HL-60 (cell line): ENCODE results near the gene POU3F2.

Experiments
- GABPA ChIP-seq: IDR thresholded peaks from 2 replicates; pipeline ENCODE4 v1.6.1; 2012; ENCODE audit warnings: low read depth
- POLR2AphosphoS5 ChIP-seq: IDR thresholded peaks from 2 replicates; pipeline ENCODE4 v1.6.1; 2012; ENCODE audit warnings: low read depth
- TF ChIP-seq, protein P1 (sequence below): IDR thresholded peaks from one replicate; pipeline ENCODE4 v1.5.1; 2011; ENCODE audit warnings: low read length, control low read depth, inconsistent platforms; ENCODE audit not compliant: insufficient read depth
- TF ChIP-seq, protein P2 (sequence below): IDR thresholded peaks from 2 replicates; pipeline ENCODE4 v1.6.1; 2012; ENCODE audit warnings: low read depth; ENCODE audit not compliant: insufficient replicate concordance

DNA sequence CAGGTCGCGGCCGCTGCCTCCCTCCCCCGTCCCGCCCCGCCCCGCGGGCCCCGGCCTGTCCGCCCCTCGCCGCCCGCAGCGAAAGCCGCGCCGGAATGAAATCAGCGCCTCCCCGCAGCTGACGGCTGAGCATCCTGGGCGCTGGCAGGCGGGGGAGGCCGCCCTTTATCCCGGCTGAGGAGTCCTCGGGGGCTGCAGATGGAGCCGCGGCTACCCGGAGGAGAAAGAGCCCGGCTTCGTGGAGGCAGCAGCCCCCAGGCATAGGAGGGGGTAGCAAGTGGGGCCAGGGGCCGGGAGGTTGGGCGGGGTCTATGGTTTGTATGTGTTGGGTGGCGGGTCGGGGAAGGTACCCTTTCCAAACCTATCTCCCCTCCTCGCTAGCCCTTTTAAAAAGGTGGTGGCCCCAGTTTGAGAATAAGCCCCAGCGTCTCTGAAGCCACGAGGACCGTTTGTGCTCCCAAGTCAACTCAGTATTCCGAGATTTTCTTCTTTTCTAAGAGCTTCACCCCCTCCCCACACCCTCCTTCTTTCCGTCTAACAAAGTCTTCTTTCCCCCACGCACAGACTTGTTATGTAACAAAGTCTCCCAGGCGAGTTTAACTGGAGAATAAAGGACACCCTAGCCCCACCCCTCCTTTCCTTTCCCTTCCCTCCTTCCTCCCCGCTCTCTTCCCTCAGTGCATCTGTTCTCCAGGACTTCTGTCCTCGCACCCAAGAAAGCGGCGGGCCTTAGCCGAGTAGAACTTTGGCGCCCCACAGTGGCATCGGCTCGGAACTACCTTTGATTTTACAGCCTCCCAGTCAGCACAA is 11.0 kb downstream of the POU3F2 start:
- TF ChIP-seq POLR2AphosphoS5 (no peak), GABPA (no peak)
- TF ChIP-seq, protein P1, sequence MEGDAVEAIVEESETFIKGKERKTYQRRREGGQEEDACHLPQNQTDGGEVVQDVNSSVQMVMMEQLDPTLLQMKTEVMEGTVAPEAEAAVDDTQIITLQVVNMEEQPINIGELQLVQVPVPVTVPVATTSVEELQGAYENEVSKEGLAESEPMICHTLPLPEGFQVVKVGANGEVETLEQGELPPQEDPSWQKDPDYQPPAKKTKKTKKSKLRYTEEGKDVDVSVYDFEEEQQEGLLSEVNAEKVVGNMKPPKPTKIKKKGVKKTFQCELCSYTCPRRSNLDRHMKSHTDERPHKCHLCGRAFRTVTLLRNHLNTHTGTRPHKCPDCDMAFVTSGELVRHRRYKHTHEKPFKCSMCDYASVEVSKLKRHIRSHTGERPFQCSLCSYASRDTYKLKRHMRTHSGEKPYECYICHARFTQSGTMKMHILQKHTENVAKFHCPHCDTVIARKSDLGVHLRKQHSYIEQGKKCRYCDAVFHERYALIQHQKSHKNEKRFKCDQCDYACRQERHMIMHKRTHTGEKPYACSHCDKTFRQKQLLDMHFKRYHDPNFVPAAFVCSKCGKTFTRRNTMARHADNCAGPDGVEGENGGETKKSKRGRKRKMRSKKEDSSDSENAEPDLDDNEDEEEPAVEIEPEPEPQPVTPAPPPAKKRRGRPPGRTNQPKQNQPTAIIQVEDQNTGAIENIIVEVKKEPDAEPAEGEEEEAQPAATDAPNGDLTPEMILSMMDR, result peak; percentile 54
- TF ChIP-seq, protein P2, sequence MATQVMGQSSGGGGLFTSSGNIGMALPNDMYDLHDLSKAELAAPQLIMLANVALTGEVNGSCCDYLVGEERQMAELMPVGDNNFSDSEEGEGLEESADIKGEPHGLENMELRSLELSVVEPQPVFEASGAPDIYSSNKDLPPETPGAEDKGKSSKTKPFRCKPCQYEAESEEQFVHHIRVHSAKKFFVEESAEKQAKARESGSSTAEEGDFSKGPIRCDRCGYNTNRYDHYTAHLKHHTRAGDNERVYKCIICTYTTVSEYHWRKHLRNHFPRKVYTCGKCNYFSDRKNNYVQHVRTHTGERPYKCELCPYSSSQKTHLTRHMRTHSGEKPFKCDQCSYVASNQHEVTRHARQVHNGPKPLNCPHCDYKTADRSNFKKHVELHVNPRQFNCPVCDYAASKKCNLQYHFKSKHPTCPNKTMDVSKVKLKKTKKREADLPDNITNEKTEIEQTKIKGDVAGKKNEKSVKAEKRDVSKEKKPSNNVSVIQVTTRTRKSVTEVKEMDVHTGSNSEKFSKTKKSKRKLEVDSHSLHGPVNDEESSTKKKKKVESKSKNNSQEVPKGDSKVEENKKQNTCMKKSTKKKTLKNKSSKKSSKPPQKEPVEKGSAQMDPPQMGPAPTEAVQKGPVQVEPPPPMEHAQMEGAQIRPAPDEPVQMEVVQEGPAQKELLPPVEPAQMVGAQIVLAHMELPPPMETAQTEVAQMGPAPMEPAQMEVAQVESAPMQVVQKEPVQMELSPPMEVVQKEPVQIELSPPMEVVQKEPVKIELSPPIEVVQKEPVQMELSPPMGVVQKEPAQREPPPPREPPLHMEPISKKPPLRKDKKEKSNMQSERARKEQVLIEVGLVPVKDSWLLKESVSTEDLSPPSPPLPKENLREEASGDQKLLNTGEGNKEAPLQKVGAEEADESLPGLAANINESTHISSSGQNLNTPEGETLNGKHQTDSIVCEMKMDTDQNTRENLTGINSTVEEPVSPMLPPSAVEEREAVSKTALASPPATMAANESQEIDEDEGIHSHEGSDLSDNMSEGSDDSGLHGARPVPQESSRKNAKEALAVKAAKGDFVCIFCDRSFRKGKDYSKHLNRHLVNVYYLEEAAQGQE, result no peak
